ENCODE data around the gene P2RY12.

- TF ChIP-seq POU6F1 (CRISPR knock-in tag; IDR thresholded peaks at IDR 0.05; ENCODE audit: borderline replicate concordance, low read depth) (no peak), ESRRG (CRISPR knock-in tag; IDR thresholded peaks at IDR 0.05) (no peak), ARNTL (CRISPR knock-in tag; IDR thresholded peaks at IDR 0.05; ENCODE audit: borderline replicate concordance, low read depth) (no peak), PATZ1 (CRISPR knock-in tag; IDR thresholded peaks at IDR 0.05; ENCODE audit: borderline replicate concordance) (no peak), ZNF565 (CRISPR knock-in tag; conservative IDR thresholded peaks at IDR 0.05; ENCODE audit: low read depth) (no peak), ZNF70 (CRISPR knock-in tag; IDR thresholded peaks at IDR 0.05) (no peak), RARB (CRISPR knock-in tag; IDR thresholded peaks at IDR 0.05) (no peak), GLIS3 (CRISPR knock-in tag; IDR thresholded peaks at IDR 0.05) (no peak), PPARA (CRISPR knock-in tag; IDR thresholded peaks at IDR 0.05; ENCODE audit: borderline replicate concordance) (no peak), CSRNP3 (CRISPR knock-in tag; IDR thresholded peaks at IDR 0.05) (no peak), ISL1 (CRISPR knock-in tag; IDR thresholded peaks at IDR 0.05) (no peak), ZNF8 (CRISPR knock-in tag; IDR thresholded peaks at IDR 0.05) (no peak), TCF4 (CRISPR knock-in tag; IDR thresholded peaks at IDR 0.05; ENCODE audit: borderline replicate concordance) (no peak)
These were observed 38.5 kb upstream of the P2RY12 start for GRCh38 chr3:151423091-151423490.
